GM15510 (cell line): ENCODE measurements around the gene MMD2.

Experiments
- POLR2A ChIP-seq: IDR thresholded peaks from 3 replicates; pipeline ENCODE4 v1.6.1; 2011; ENCODE audit warnings: borderline replicate concordance; ENCODE audit not compliant: insufficient read length; ENCODE audit errors: extremely low read depth

Gene MMD2

DNA sequence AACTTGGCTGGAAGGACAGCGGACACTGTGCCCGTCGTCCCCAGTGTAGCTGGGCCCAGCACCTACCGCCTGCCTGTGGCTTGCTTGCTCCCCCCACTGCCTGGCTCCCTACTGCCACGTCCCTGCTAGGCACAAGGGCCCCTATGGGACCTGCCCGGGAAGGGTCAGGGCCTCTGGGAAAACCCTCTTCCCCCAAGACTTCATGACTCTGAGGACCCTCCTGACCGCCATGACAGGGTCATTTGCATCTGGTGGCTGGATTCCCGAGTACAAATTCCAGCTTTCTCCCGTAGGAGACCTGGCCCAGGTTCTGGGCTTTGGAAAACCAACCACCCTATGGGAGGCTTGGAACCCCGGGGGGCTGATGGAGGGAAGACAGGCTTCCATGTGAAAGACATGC is 1.4 kb upstream of the MMD2 start:
- TF ChIP-seq POLR2A, result no peak

DNA sequence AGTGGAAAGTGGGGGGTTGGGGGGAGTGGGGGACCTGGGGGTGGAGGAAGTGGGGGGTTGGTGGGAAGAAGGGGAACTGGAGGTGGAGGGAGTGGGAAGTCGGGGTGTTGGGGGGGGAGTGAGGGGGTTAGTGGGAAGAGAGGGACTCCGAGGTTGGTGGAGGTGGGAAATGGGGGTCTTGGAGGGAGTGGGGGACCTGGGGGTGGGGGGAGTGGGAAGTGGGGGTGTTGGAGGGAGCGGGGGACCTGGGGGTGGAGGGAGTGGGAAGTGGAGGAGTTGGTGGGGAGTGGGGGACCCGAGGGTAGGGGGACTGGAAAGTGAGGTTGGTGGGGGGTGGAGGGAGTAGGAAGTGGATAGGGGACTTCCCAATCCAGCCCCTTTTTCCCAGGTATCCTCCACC is 906 bp upstream of the MMD2 start:
- TF ChIP-seq POLR2A, result no peak

DNA sequence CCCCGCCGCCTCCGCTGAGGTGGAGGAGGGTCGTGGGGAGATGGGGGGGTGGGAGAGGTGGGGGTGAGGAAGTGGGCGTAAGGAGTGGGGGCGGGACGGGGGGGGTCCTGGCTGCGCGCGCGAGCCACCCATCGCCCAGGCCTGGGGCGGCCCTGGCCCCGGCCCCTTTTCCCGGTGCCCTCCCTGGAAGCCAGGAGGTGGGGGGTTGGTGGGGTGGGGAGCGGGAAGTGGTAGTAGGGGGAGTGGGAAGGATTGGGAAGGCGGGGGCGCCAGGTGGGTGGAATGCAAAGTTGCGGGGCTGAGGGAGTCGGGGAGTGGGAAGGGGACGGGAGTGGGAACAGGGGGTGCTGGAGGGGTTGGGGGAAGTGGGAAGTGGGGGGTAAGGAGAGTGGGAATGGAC is 319 bp upstream of the MMD2 start:
- TF ChIP-seq POLR2A, result no peak

DNA sequence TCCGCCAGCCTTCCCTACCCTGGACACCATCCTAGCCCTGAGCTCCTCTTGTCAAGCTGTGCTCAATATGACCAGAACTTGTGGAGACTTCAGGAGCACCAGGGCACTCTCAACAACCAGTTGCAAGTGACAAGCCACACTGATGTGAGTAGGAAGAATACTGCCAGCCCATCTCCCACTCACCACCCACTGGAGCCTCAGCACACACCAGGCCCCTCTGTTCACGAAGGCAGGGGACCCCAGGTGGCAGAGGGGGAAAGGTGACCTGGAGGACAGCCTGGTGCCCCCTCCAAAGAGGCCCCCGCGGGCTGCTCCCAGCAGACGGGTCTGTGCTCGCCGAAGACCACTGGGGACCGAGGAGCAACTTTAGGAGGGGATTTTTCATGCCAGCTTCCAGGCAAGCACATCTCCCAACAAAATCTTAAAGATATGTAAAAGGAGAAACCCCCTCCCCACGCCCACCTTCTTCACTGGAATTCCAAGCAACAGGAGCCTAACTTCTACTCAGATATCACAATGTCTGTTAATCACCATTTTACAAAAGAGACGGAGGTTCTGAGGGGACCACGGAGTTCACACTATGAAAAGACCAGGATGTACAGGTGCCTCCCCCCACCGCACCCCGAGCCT is 1.0 kb downstream of the MMD2 start:
- TF ChIP-seq POLR2A, result no peak

DNA sequence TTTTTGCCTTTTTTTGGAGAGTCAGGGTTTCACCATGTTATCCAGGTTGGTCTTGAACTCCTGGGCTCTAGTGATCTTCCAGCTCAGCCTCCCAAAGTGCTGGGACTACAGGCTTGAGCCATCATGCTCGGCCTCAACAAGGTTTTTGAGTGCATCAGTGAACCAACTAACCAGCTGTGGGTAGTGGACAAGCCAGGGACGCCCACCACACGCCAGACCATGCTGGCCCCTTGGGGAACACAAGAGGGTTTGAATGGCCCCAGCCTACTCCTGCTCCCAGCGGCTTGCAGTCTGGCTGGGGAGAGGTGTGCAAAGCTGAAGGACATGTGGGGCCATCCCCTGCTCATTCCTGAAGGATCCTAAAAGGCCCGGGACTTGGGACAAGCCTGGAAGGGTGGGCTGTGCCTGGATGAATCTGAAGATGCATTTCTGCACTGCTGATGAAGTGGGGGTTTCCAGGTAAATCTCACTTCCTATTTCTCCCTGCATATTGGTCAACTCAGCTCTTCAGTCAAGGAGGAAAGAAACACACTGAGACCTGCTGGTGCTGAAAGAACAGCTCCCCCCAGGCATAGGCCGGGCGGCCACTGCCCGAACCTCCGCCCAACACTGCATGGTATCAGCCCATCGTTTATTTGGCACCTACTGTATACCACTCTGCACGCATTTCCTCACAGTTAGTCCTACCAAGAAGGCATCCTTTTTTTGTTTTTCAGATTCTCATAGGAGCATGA is 6.9 kb downstream of the MMD2 start:
- TF ChIP-seq POLR2A, result no peak

DNA sequence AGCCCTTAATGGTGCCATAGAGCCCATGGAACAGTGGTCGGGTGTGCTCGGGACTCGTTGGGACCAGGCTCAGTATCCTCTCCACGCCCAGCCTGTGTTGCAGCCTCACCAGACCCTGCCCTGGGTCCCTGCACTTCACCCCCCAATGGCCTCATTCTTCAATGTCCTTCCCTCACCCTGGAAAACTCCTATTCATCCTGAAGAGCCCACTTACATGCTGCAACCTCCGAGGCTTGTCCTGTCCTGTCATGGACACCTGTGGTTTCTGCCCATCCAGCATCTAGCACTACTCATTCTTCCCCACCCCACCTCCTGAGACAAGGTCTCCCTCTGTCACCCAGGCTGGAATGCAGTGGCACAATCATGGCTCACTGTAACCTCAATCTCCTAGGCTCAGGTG is 7.7 kb downstream of the MMD2 start:
- TF ChIP-seq POLR2A, result no peak

DNA sequence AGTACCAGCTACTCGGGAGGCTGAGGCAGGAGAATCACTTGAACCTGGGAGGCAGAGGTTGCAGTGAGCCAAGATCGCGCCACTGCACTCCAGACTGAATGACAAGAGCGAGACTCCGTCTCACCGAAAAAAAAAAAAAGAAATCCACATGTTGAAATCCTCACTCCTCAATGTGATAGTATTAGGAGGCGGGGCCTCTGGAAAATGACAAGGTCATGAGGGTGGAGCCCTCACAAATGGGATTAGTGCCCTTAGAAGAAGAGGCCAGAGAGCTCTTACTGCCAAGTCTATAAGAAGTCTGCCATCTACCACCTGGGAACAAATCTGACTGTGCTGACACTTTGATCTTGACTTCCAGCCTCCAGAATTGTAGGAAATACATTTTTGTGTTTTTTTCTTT is 10.6 kb downstream of the MMD2 start:
- no peak for TF ChIP-seq POLR2A

DNA sequence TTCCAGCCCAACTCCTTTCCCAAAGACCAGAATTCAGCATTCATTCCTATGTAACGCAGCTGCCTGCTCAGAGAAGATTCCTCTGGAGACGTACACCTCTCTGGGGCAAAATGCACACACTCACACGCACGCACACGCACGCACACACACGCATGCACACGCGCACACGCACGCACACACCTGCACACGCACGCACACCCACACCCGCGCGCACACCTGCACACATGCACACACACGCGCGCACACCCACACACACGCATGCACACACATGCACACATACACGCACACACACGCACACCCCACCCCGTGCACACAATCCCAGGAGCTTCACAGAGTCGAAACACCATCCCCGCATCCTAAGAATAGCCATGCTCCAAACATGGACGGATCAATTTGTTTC is 13.0 kb downstream of the MMD2 start:
- TF ChIP-seq POLR2A, result no peak

DNA sequence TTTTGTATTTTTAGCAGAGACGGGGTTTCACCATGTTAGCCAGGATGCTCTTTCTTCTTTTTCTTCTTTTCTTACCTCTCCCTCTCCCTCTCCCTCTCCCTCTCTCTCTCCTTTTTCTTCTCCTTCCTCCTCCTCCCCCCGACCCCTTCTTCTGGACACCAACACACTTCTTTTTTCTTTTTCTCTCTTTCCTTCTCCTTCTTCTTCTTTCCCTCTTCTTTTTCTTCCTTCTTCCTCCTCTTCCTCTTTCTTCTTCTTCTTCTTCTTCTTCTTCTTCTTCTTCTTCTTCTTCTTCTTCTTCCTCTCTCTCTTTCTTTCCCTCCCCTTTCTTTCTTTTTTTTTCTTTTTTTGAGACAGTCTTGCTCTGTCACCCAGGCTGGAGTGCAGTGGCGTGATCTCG is 14.0 kb downstream of the MMD2 start:
- no peak for TF ChIP-seq POLR2A

DNA sequence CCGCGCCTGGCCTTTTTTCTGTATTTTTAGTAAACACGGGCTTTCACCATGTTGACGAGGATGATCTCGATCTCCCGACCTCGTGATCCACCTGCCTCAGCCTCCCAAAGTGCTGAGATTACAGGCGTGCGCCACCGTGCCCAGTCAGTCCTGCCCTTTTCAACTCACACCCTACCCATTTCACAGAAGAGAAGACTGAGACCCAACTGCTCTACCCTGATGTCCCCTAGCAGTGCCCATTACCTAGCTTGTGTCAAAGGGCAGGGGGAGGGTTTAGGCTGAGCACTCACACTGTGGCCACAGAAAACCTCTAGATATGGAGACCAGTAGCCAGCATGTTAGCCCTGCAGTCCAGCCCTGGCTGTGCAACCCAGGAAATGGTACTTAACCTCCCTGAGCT is 15.7 kb downstream of the MMD2 start:
- no peak for TF ChIP-seq POLR2A

DNA sequence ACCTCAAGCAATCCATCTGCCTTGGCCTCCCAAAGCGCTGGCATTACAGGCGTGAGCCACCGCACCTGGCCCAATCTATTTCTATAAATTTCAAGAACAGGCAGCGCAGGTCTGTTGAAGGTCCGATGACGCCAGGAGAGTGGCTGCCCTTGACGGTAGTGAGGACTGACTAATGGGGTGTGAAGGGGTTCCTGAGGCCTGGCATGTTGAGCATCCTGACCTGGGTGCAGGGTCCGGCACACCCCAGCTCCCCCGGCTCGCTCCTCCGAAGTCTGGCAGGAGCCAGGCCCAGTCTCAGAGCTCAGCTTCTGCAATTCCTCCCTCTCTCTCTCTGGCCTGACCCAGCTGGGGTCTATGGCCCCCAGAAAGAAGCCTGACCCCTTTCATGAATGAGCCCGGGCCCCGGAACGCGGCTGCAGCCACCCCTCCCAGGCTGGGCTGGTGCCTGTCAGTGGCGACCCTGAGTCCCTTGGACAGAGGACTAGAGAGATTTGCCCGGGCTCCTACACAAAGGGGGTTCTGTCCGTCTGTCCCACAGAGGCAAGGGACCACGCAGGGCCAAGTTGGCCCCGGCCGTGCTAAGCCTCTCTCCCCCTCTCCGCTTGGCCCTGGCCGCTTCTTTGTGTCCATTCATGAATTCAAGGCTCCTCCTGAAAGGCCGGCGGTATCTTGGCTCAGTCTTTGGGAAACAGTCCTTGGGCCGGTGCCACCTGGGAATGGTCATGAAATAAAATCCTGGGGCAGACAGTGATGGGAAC is 18.8 kb downstream of the MMD2 start:
- no peak for TF ChIP-seq POLR2A

DNA sequence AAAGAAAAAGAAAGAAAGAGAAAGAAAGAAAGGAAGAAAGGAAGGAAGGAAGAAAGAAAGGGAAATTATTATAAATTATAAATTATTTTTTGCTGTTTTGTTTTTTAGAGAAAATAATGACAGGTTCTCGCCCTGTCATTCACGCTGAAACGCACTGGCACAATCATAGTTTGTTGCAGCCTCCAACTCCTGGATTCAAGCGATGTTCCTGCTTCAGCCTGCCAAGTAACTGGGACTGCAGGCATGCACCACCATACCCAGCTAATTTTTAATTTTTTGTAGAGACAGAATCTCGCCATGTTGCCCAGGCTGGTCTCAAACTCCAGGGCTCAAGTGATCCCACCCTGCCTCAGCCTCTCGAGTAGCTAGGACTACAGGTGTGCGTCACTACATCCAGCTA is 21.6 kb downstream of the MMD2 start:
- no peak for TF ChIP-seq POLR2A

DNA sequence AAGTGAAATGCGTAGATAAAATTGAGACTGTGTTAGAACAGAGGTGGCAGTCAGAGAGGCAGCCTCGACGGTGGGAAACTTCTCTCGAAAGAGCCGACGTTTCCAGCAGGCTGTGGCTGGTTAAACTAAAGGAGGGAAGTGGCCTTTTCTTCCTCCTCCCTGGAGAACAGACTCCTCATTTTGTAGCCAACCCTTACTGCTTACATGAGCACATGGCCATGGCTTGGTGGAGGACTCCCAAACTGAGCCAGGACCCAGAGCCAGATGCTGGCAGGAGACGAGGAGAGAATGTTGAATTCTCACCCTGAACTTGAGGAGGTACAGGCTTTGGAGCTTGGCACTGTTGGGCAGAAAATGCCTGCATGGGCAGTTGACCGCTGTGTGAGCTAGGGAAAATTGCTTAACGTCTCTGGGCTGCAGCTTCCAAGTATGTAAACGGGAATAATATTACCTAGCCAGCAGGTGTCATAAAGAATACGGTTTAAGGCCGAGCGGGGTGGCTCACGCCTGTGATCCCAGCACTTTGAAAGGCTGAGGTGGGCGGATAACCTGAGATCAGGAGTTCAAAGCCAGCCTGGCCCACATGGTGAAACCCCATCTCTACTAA is 24.5 kb downstream of the MMD2 start:
- TF ChIP-seq POLR2A, result no peak

DNA sequence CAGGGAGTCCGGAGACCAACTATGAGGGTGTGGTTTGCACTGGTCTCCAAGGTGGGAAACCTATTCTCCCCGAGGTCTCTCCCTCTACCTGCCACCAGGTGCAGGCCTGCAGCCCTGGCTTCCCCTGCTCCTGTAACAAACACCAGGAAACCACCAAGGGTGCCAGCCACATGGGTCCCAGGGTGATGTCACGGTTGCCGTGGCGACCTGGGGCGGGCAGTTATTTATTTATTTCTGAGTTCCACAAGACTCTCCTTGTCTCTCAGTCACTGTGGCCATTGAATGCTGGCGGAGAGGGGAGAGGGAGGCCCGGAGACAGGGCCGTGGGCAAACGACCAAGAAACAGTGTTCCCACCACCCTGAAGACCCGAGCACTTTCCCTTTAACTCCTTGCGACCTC is 27.0 kb downstream of the MMD2 start:
- TF ChIP-seq POLR2A, result no peak

DNA sequence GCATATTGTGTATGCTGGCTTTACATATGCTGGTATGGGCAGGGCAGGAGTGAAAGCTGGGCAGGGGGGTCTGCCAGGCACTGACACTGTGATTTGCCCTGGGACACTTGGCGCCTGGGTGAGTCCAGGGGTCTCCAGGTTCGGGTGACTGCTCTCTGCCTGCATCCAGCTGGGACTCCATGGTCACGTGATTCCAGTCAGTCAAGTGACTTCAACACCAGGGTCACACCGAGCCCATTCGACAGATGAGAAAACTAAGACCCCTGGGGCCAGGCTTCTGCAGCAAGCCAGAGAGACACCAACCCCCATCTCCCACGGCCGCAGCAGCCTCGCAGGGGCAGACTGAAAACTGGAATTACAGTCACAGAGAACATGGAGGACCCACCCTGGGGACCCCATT is 30.0 kb downstream of the MMD2 start:
- no peak for TF ChIP-seq POLR2A

DNA sequence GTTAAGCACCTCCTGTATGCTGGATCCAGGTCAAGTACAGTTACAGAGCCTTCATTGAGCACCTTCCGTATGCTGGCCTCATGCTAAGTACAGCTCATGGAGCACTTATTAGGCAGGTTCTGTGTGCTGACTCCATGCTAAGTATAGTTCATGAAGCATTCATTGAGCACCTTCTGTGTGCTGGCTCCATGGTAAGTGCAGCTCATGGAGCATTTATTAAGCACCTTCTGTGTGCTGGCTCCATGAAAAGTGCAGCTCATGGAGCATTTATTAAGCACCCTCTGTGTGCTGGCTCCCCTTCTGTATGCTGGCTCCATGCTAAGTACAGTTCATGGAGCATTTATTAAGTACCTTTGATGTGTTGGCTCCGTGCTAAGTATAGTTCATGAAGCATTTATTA is 30.5 kb downstream of the MMD2 start:
- TF ChIP-seq POLR2A, result no peak

DNA sequence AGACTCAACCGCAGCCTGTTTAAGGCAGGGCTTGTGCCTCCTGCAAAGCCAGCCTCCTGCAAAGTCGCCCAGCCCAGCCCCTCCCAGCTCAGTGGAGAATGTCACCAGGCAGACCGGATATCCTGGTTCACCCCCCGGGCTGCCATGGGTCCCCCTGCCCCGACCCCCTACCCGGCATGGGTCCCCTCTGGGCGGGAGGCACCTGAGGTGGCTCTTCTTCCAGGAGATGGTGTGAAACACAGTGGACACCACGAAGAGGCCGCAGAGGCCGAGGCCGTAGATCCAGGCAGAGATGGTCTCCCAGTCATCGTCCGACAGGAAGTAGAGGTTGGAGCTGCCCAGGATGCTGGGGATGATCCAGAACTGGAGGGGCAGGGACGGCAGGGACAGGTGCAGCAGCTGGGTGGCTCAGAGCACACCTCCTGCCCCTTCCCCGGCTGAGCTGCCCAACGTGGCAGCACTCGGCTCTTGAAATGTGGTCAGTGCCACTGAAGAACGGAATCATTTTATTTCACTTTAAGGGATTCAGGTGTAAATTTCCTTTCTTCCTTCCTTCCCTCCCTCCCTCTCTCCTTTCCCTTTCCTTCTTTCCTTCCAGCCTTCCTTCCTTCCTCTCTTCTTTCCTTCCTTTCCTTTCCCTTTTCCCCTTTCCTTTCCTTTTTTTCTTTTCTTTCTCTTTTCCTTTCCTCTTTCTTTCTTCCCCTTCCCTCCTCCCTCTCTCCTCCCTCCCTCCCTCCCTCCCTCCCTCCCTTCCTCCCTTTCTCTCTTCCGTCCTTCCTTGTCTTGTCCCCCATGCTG is 38.8 kb downstream of the MMD2 start:
- TF ChIP-seq POLR2A, result no peak
